Measurements from ENCODE around the gene MAPK8IP1.

Gene MAPK8IP1

GRCh38 chr11:45860348-45860747, 25.1 kb upstream of the MAPK8IP1 start:
- DNase-seq (ENCODE audit: low read depth): no peak

DNA sequence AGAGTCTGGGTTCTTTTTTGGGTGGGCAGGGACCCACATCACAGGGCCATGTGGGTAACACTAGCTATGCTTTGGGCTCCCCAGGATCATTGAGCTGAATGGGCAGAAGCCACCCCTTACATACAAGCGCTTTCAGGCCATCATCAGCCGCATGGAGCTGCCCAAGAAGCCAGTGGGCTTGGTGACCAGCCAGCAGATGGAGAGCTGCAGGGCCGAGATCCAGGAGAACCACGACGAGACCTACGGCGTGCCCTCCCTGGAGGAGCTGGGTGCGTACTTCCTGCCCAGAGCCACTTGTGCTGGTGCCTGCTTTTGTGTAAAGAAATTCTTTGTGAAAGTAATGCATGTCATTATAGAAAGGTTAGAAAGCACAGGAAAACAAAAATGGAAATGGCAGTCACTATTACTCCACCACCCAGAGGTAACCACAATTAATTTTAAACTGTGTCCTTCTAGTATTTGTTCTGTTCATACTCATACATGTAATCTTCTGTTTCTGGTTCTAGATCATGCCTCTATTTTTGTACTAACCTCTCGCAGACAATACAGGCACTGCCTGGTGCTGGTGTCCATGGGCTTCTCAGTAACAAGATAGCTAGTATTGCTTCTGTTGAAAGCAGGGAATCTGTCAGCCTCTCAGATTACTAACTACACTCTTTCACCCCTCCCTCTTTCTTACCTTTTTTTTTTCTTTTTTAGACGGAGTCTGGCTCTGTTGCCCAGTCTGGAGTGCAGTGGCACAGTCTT, 24.5 kb upstream of the MAPK8IP1 start:
- no peak for DNase-seq (ENCODE audit: low read depth)

DNA sequence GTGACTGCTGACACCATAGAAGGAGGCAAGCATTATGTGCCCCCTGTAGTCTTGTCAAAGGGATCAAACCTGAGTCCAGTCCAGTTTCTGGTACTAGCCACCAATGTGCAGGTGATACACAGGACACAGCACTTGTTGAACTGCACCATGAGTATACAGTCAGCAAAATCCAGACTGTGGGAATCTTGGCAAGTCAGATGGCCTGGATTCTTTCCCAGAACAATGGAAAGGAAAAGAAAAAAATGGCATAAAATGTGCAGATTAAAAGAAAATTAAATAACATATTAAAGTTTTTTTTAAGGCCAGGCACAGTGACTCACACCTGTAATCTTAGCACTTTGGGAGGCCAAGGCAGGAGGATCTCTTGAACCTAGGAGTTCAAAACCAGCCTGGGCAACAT, 21.4 kb upstream of the MAPK8IP1 start:
- DNase-seq (ENCODE audit: low read depth): no peak

- DNase-seq (ENCODE audit: low read depth): no peak
These were observed 15.9 kb upstream of the MAPK8IP1 start for GRCh38 chr11:45869551-45869950.

DNA sequence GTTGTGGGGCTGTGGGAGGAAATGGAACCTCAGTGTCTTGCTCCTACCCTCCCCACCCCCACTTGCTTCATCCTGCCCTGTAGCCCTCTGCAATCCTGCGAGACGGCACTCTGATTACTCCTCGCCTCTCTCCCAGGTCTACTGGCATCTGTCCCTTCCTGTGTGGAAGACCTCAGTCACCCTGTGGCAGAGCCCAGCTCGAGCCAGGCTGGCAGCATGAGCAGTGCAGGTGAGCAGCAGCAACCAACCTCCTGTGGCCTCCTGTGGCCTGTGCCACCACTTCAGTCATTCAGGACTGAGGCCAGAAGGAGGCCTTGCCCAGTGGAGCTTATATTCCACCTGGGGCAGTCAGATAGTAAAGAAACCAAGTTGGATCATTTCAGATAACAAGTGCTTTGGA, 14.7 kb upstream of the MAPK8IP1 start:
- no peak for DNase-seq (ENCODE audit: low read depth)

DNA sequence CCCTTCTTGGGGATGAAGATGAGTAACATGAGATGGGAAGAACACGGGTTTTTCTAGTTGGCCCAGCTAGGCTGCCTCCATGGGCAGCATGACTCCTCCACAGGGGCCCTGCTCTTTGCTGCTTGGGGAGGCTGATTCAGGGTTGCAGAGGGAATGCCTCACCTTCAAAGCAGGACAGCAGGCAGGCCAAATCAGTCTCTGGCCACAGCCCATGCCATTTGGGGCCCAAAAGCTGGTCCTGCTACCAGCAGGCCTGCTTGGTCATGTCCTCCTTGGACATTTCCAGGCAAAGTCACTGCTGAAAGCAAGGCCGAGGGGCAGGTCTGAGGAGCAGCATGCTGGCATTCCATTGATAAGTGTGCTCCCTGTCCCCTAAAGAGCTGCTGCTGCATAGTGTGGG, 13.8 kb upstream of the MAPK8IP1 start:
- no peak for DNase-seq (ENCODE audit: low read depth)

DNA sequence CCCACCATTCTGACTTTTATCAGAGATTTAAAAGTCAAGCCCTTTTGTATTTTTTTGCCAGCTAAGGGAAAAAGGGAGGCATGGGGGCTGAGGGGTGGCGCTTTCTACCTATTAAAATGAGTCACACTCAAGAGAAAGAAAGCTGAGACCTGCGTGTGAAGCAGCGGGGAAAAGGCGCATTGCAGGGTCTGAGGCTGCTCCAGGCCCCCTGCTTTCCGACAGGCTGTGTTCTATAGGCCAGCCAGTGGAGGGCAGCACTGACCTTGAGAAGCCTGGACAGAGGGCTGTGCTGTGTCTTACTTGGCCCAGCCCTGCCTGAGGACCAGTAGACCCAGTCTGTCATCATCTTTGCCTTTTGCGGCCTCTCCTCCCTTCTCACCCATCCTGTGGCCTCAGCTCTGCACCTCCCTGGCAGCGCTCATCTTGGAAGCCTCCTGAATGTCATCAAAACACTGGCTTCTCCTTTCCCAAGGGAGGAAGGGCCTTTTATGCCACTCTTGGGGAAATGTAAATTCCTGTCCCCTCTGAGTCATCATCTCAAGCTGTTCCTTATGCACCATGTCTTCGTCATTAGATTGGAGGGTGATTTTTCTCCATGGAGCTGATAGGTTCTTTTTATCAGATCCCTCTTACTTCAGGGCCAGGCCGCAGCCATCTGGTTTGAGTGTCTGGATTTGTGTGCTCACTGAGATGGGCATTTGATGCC, 12.6 kb upstream of the MAPK8IP1 start:
- DNase-seq (ENCODE audit: low read depth): peak; percentile 57

DNA sequence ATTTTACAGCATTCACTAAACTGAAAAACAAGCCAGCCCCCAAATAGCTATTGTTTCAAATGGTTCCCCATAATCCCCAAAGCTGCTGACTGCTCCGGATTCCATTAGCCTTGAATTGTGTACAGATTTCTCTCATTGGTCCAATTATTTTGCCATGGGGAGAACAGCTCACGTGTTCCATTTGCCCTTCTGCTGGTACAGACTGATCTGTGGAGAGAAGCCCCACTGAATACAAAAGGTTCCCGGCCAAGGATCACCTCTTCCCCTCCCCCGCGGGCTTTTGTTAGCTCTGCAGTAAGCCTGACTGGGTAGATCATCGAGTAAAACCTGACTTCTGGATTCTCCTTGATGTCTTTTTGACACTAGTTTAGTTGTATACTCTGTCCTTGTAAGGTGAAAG, 9.1 kb upstream of the MAPK8IP1 start:
- DNase-seq (ENCODE audit: low read depth): no peak

- no peak for DNase-seq (ENCODE audit: low read depth)
These were observed 8.2 kb upstream of the MAPK8IP1 start for GRCh38 chr11:45877221-45877620.

DNA sequence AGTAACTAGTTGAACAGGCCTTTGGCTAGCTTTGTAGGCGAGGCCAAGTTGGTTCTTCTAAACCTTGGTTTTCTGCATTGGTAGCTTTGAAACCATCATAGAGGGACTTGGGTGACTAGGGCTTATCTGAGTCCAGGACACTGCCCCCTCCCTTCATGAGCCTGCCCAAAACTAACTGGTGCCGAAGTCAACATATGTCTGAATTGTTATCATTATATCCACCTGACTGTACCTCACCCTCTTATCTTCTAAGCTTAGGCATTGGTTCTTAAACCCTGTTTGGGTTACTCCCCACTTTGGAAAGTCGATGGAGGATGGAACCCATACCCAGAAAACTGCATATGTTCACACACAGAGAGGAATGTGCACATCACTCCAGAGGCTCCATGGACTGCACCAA, 7.6 kb upstream of the MAPK8IP1 start:
- DNase-seq (ENCODE audit: low read depth): no peak

DNA sequence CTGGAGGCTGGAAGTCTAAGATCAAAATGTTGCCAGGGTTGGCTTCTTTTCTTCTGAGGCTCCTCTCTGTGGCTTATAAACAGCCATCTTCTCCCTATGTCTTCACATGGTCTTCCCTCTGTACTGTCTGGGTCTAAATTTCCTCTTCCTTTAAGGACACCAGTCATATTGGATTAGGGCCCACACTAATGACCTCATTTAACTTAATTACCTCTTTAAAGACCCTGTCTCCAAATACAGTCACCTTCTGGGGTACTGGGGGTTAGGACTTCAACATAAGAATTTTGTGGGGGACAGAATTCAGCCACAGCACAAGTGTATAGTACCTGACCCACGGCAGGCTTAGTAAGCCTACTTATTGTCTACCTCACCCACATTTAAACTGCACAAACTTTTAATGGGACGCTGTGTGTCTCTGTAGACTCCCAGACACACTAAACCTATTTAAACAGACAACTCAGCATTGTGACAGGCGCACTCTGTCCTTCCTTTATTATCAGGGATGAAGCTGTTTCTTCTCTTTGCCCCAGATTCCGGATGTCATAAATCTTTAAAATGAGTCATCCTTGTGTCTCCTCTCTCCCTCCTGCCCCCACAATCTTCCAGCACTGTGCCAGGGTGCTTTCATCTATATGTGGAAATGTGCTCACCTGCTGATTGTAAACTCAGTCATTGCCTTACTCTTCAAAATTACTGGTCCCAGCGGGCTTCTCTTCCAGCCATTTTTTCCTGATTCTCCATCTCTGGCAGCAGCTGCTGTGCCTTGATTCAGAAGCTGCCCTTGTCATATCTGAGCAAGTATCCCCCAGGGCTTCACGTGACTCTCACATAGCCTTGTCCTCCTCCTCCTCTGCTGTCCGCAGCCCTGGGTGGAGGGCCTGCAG, 5.4 kb upstream of the MAPK8IP1 start:
- no peak for DNase-seq (ENCODE audit: low read depth)

- DNase-seq (ENCODE audit: low read depth): no peak
These were observed 4.5 kb upstream of the MAPK8IP1 start for GRCh38 chr11:45880772-45881570.

DNA sequence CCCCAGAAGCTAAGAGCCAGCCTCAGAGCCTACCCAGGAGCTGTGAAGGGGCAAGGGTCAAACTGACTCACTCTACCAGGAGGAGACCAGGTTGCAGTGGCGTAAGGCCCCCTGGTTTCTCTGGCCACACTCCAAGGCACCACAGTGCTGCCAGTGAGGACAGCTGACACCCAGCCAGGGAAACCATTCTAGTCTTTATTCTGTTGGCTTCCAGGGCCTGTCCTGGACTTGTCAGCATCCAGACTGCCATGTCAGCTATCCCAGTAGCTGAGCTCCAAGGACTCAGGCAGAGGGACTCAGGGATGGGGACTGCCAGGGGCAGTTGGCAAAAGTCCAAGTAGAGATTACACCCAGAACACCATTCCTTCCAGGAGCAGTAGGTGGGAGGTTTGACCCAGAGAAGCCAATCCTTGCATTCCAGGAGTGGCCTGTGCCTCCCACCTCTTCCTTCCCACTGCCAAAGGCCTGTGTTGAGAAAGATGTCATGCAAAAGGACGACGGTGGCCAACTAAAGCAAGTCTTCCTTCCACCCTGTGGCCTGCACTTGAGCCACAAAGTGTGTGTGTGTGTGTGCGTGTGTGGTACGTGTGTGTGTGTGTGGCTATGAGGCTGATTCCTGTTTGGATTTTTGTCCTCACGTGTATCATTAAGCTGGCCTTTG, 3.6 kb upstream of the MAPK8IP1 start:
- no peak for DNase-seq (ENCODE audit: low read depth)

GRCh38 chr11:45884596-45885185, 760 bp upstream of the MAPK8IP1 start:
- no peak for DNase-seq (ENCODE audit: low read depth)

DNA sequence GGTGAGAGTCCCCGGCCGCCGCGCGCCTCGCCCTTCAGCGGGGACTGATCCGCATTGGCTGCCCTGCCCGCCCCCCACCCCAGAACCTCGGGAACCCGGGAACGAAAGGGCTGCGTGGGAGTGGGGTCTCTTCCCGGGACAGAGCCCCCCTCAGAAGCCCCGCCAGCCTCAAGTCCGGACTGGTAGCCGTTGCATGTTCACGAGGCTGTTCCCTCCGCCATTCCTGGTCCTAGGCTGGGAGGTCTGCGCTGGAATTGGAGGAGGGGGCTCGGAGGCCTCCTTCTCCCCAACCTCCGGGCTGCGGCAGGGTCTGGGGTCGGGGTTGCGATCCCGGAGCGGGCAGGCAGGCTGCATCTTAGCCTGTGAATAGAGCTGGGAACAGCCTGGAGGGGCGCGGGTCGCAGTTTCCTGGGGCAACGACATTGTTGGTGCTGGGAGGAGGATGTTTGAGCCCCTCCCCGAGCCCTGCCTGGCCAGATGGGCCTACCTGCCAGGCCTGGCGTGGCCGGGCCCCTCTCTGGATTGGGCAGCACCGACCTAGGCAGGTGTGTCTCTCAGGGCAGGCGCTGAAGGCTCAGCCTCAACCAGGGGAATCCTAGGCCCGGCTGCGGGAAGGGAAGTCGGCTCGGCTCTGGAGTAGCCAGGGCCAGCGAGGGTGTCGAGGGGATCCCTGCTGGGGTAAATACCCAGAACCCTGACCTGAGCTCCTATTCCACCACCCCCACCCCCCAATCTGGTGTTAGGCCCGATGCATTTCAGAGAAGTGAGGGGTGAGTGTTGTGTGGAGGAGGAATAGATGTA, 670 bp downstream of the MAPK8IP1 start:
- DNase-seq (ENCODE audit: low read depth): no peak

GRCh38 chr11:45886816-45887520, 1.5 kb downstream of the MAPK8IP1 start:
- no peak for DNase-seq (ENCODE audit: low read depth)

DNA sequence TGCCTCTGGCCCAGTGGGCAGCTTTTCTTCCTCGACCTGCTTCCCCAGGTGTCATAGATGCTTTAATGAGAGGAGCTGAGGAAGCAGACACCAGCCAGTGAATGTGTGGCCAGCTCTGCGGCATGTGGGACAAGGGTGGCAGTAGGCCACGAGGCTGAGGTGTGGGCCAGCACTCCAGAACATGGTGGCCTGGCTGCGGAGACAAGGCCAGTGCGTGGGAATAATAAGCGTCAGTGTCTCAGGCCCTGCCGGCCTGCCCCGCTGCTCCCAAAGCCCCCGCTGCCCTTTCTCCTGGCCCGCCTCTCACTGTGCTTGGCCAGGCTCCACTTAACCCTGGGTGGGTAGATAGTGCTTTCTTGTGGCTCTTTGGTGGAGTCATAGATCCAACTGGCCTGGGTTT, 2.1 kb downstream of the MAPK8IP1 start:
- DNase-seq (ENCODE audit: low read depth): no peak

DNA sequence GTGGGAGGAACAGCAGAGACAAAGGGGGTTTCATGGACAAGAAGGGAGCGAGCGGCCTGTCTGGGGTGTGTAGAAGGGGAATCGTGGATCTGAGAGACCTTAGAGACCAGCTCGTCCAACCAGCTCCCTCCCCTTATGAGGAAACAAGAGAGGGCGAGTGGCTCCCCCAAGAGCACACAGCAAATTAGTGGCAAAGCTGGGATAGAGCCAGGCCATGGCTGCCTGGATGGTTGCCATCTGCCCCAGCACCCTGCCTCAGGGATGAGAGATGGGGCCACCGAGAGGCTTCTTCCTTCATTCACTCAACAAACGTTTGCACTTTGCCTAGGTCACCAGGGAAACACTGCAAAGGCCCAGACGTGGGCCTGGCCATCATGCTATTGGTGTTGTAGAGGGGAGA, 4.1 kb downstream of the MAPK8IP1 start:
- DNase-seq (ENCODE audit: low read depth): no peak

- DNase-seq (ENCODE audit: low read depth): no peak
These were observed 4.5 kb downstream of the MAPK8IP1 start for GRCh38 chr11:45889966-45890365.
